Neural cell (in vitro differentiated cells): ENCODE results near the gene CHCHD3. TPM values are rescaled to one million over a fixed set of nuclear protein-coding genes. Genes with fewer than 3 reads are reported as not detected.

Experiments
- H2AFZ ChIP-seq: fragments of 200-600, 300-800 bp; sonication (generic), shearing (Covaris generic); 2 replicates; pipeline ENCODE4 v1.6.0; 2014; ENCODE audit warnings: low read depth, mild to moderate bottlenecking, antibody characterized with exemption, low read length, moderate library complexity
- H3F3A ChIP-seq: fragments of 200-600 bp; shearing (Covaris generic); 2 replicates; pipeline ENCODE4 v1.6.1; 2016; ENCODE audit warnings: mild to moderate bottlenecking, moderate library complexity, mixed read lengths, antibody characterized with exemption, low read length; ENCODE audit not compliant: insufficient read depth, poor library complexity, severe bottlenecking
- H3K27ac ChIP-seq: fragments of 200-600, 300-800 bp; sonication (generic), shearing (Covaris generic); 2 replicates; pipeline ENCODE4 v1.5.1; 2014; ENCODE audit warnings: mild to moderate bottlenecking, low read length, moderate library complexity
- H3K27me3 ChIP-seq: fragments of 300-800, 200-600 bp; sonication (generic), shearing (Covaris generic); 2 replicates; pipeline ENCODE4 v1.6.0; 2014; ENCODE audit warnings: mild to moderate bottlenecking, low read depth, low read length, moderate library complexity; ENCODE audit not compliant: insufficient read depth
- H3K36me3 ChIP-seq: fragments of 300-800, 200-600 bp; sonication (generic), shearing (Covaris generic); 2 replicates; pipeline ENCODE4 v1.5.1; 2014; ENCODE audit warnings: mild to moderate bottlenecking, antibody characterized with exemption, low read length, moderate library complexity; ENCODE audit not compliant: insufficient read depth
- H3K4me2 ChIP-seq: fragments of 300-800, 200-600 bp; sonication (generic), shearing (Covaris generic); 2 replicates; pipeline ENCODE4 v1.6.0; 2014; ENCODE audit warnings: mild to moderate bottlenecking, low read length
- H3K4me3 ChIP-seq: fragments of 300-800, 200-600 bp; sonication (generic), shearing (Covaris generic); 2 replicates; pipeline ENCODE4 v1.5.1; 2014; ENCODE audit warnings: mild to moderate bottlenecking, low read length, moderate library complexity
- H3K79me2 ChIP-seq: fragments of 200-600 bp; shearing (Covaris generic); replicated peaks from 2 replicates; pipeline ENCODE4 v1.6.0; 2014; ENCODE audit warnings: mild to moderate bottlenecking, low read length, moderate library complexity; ENCODE audit not compliant: insufficient read depth
- H3K9ac ChIP-seq: fragments of 300-800, 200-600 bp; sonication (generic), shearing (Covaris generic); 2 replicates; pipeline ENCODE4 v1.6.1; 2016; ENCODE audit warnings: mild to moderate bottlenecking, low read length, mixed read lengths
- H3K9me2 ChIP-seq: fragments of 200-600 bp; shearing (Covaris generic); 2 replicates; pipeline ENCODE4 v1.6.1; 2016; ENCODE audit warnings: mild to moderate bottlenecking, low read length, mixed read lengths; ENCODE audit not compliant: insufficient read depth
- H3K9me3 ChIP-seq: fragments of 200-600, 300-800 bp; sonication (generic), shearing (Covaris generic); 2 replicates; pipeline ENCODE4 v1.6.1; 2016; ENCODE audit warnings: mild to moderate bottlenecking, mixed run types, low read length, moderate library complexity, mixed read lengths
- H4K20me1 ChIP-seq: fragments of 200-600 bp; shearing (Covaris generic); 2 replicates; pipeline ENCODE4 v1.6.1; 2016; ENCODE audit warnings: mild to moderate bottlenecking, mixed run types; ENCODE audit not compliant: insufficient read depth
- CTCF ChIP-seq: fragments of 450-650 bp; IDR thresholded peaks from 2 replicates; pipeline ENCODE4 v1.5.1; 2014; ENCODE audit warnings: antibody characterized with exemption, mild to moderate bottlenecking, moderate library complexity; ENCODE audit not compliant: poor library complexity, severe bottlenecking
- EP300 ChIP-seq: fragments of 450-650 bp; conservative IDR thresholded peaks from 2 replicates; pipeline ENCODE4 v1.6.1; 2014; ENCODE audit warnings: antibody characterized with exemption, mild to moderate bottlenecking, moderate library complexity; ENCODE audit not compliant: poor library complexity, severe bottlenecking
- EZH2 ChIP-seq: fragments of 200-600, 300-800 bp; shearing (Covaris generic), sonication (generic); IDR thresholded peaks from 2 replicates; pipeline ENCODE4 v1.6.1; 2014; ENCODE audit warnings: antibody characterized with exemption, low read length, borderline replicate concordance, mild to moderate bottlenecking; ENCODE audit not compliant: insufficient read depth, poor library complexity, severe bottlenecking
- MXI1 ChIP-seq: fragments of 450-650 bp; conservative IDR thresholded peaks from 2 replicates; pipeline ENCODE4 v1.6.1; 2014; ENCODE audit warnings: antibody characterized with exemption, mild to moderate bottlenecking; ENCODE audit not compliant: poor library complexity, severe bottlenecking
- POLR2AphosphoS5 ChIP-seq: IDR thresholded peaks from 2 replicates; pipeline ENCODE4 v1.6.1; 2012
- RAD21 ChIP-seq: fragments of 450-650 bp; conservative IDR thresholded peaks from 2 replicates; pipeline ENCODE4 v1.6.1; 2014; ENCODE audit warnings: antibody characterized with exemption, mild to moderate bottlenecking, moderate library complexity
- REST ChIP-seq: IDR thresholded peaks from 2 replicates; pipeline ENCODE4 v1.6.1; 2012; ENCODE audit warnings: borderline replicate concordance
- SMC3 ChIP-seq: fragments of 450-650 bp; conservative IDR thresholded peaks from 2 replicates; pipeline ENCODE4 v1.6.1; 2014; ENCODE audit warnings: antibody characterized with exemption, mild to moderate bottlenecking, moderate library complexity; ENCODE audit not compliant: poor library complexity
- TAF1 ChIP-seq: IDR thresholded peaks from 2 replicates; pipeline ENCODE4 v1.6.1; 2012; ENCODE audit warnings: low read depth
- polyA plus RNA-seq: library from polyadenylated mRNA; depleted of rRNA; stranded (reverse); fragments of >200 nt; gene quantifications from 2 replicates; pipeline ENCODE4 v1.2.3, GENCODE V29; 2014

Gene CHCHD3
- polyA plus RNA-seq, 1 donor from 2014 or later = 89.9 TPM

- no peak for TF ChIP-seq MXI1
- no peak for TF ChIP-seq EZH2
- TF ChIP-seq TAF1 = no peak
- no peak for TF ChIP-seq CTCF
- no peak for TF ChIP-seq SMC3
- TF ChIP-seq REST = no peak
- no peak for TF ChIP-seq RAD21
- no peak for TF ChIP-seq POLR2AphosphoS5
- no peak for TF ChIP-seq EP300
- Histone ChIP-seq H3K9me2 (no peaks in the 10 kb centered on the region), H2AFZ (no peak overlapping the region), H3K9me3 (no peaks in the 10 kb centered on the region), H3K4me2 (no peak overlapping the region), H3K4me3 (no peak overlapping the region), H3K36me3 (no peaks in the 10 kb centered on the region), H4K20me1 (no peaks in the 10 kb centered on the region), H3K27me3 (no peaks in the 10 kb centered on the region), H3K9ac (no peak overlapping the region), H3K79me2 (no peaks in the 10 kb centered on the region), H3K27ac (no peak overlapping the region), H3F3A (no peaks in the 10 kb centered on the region)
Measured at GRCh38 chr7:132782777-132783640, 298.9 kb downstream of the CHCHD3 start.

GRCh38 chr7:132780822-132781221 is 301.1 kb downstream of the CHCHD3 start:
- no peaks in the 10 kb centered on the region for H3K36me3 ChIP-seq
- H3K4me2 ChIP-seq = no peak overlapping the region
- H3K27me3 ChIP-seq = no peaks in the 10 kb centered on the region
- no peaks in the 10 kb centered on the region for H3K9me3 ChIP-seq
- H3K4me3 ChIP-seq = no peak overlapping the region
- no peaks in the 10 kb centered on the region for H3K79me2 ChIP-seq
- H3K27ac ChIP-seq = no peak overlapping the region
- no peak overlapping the region for H2AFZ ChIP-seq
- H3K9ac ChIP-seq = no peak overlapping the region
- H4K20me1 ChIP-seq = no peaks in the 10 kb centered on the region
- no peaks in the 10 kb centered on the region for H3K9me2 ChIP-seq
- no peak for TF ChIP-seq RAD21
- TF ChIP-seq TAF1 = no peak
- no peak for TF ChIP-seq SMC3
- no peak for TF ChIP-seq CTCF
- TF ChIP-seq REST = no peak
- no peak for TF ChIP-seq EP300
- TF ChIP-seq EZH2 = no peak
- TF ChIP-seq MXI1 = no peak
- TF ChIP-seq POLR2AphosphoS5 = no peak
- no peaks in the 10 kb centered on the region for H3F3A ChIP-seq
